Neural progenitor cell (in vitro differentiated cells): ENCODE measurements around the gene SLC25A18.

Source experiments
- EZH2 ChIP-seq: fragments of 200-600 bp; sonication (generic); IDR thresholded peaks from 2 replicates; pipeline ENCODE4 v1.6.1; 2017; ENCODE audit warnings: antibody characterized with exemption, mild to moderate bottlenecking, moderate library complexity
- TF ChIP-seq, protein P1 (sequence below): fragments of 200-600 bp; sonication (generic); IDR thresholded peaks from 2 replicates; pipeline ENCODE4 v1.5.1; 2017; ENCODE audit warnings: antibody characterized with exemption, mild to moderate bottlenecking

DNA sequence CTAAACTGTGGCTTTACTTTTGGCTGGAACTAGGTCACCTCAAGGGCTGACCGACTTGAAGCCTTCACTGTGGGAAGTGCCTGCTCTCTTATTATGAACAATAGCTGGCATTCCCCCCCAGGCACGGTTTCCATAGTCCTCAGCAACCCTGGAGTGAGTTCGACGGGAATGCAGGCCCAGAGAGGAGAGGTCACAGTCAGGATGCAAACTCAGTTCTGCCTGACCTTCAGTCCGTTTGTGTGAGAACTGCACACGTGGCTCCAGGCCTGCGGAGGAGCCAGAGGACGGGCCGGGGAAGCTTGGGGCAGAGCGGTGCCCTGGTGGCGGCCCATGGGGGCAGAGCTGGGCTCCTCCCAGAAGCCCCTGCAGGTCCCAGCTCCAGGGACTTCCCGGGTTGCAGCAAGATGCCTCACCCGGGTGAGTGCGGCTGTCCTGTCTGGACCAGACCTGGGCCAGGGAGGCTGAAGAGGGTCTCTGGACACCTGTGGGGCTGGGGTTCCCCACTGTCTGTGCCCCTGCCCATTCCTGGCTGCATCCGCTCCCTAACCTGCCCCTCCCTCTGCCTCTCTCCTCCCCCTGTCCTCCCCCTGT, 17.2 kb downstream of the SLC25A18 start:
- no peak for TF ChIP-seq EZH2
- TF ChIP-seq, protein P1, sequence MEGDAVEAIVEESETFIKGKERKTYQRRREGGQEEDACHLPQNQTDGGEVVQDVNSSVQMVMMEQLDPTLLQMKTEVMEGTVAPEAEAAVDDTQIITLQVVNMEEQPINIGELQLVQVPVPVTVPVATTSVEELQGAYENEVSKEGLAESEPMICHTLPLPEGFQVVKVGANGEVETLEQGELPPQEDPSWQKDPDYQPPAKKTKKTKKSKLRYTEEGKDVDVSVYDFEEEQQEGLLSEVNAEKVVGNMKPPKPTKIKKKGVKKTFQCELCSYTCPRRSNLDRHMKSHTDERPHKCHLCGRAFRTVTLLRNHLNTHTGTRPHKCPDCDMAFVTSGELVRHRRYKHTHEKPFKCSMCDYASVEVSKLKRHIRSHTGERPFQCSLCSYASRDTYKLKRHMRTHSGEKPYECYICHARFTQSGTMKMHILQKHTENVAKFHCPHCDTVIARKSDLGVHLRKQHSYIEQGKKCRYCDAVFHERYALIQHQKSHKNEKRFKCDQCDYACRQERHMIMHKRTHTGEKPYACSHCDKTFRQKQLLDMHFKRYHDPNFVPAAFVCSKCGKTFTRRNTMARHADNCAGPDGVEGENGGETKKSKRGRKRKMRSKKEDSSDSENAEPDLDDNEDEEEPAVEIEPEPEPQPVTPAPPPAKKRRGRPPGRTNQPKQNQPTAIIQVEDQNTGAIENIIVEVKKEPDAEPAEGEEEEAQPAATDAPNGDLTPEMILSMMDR = no peak
